ENCODE measurements around the gene SCML1.
"Not testable (repeated sequence)": the region's sequence is repeated elsewhere in the genome, so short reads cannot be mapped to it uniquely, and the experiment has no call there.

Gene SCML1

DNA sequence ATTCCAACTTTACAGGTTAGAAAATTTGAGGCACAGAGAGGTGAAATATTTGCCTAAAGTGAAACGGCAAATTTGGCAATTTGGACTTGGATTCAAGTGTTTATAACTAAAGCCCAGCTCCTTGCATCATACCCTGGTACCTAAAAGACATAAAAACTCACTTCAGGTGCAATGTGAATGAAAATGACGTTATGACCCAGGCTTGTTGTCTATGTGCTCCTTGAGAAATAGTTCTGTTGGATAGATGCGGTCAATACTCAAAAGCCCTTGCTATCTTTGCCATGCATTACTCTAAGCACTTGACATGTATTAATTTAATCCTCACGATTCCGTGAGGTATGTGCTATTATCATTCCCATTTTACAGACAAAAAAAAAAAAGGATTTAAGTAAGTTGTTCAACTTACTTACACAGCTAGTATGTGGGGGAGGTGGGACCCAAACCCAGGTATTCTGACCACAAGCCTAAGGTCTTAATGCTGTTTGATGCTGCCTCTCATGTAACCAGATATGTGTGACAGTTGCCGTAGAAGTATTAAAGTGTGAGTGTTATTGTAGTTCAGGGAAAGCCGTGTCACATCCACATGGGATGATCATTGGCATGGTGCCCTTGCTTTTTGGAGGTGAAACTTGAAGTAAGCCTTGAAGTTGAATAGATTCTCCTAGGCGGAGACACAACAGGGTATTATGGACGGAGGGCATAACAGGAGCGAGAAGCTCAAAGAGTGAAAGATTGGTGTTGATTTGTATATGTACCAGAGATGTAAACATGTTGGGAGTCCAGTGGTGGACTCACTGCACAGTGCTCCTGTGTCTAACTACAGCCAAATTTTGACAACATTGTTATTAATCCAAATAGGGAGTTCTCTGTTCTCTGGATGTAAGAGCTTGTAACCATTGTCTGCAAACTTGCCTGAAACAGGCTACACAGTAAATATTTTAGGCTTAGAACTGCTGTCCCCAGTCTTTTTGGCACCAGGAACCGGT is 3.1 kb downstream of the SCML1 start:
- FAIRE-seq, result no peak

DNA sequence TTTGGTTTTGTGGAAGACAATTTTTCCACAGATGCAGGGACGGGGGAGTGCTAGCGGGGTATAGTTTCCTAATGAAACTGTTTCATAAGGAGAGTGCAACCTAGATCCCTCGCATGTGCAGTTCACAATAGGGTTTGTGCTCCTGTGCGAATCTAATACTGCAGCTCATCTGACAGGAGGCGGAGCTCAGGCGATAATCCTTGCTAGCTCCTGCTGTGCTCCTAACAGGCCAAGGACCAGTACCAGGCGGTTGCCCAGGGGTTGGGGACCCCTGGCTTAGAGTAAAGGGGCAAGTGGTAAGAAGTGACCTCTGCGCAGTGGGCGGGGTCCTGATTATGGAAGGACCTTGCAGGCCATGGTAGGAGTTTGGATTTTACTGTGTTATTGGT is 3.8 kb downstream of the SCML1 start:
- no peak for FAIRE-seq

DNA sequence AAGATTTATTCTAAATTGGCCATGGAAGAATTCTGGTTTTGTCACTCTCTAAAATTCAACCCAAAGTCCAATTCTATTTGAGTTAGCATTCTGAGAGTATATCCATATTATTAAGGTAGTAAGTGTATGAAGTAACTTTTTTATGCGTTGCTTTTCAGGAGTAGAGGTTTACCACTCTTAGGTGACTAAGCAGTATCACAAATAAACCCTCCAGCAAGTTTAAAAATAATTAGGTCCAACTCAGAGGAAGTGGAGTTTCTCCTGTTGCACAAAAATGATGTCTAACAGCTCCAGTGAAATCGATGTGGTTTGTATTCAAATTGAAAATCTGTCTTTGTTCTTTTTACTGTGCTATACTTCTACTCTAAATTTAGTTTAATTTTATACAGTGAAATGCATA is 6.6 kb downstream of the SCML1 start:
- no peak for FAIRE-seq

- peak; percentile 88 for FAIRE-seq
These were observed 7.7 kb downstream of the SCML1 start for GRCh38 chrX:17744896-17745523.

GRCh38 chrX:17747692-17748091 is 10.4 kb downstream of the SCML1 start:
- no peak for FAIRE-seq

GRCh38 chrX:17748684-17749083 is 11.4 kb downstream of the SCML1 start:
- FAIRE-seq, result no peak

- FAIRE-seq, result no peak
These were observed 13.1 kb downstream of the SCML1 start for GRCh38 chrX:17750436-17750835.

- FAIRE-seq, result no peak
These were observed 21.1 kb downstream of the SCML1 start for GRCh38 chrX:17758382-17758781.

DNA sequence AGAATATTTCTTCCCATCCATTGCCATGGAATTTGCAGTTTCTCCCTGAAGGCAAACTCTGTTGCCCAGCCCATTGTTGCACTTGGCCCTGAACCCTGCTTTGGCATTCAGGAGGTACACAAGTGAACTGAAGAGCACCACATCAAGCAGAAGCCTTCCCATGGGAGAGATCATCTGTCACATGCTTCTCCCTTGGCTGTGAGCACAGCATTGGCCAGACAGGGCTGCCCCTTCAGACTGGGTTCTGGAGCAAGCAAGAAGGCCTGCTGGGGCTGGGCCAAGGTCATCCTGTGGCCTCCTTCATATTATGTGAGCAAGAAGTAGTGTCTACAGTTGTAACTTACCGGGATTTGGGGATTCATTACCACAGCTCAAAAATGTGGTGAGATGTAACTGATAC is 22.7 kb downstream of the SCML1 start:
- no peak for FAIRE-seq

DNA sequence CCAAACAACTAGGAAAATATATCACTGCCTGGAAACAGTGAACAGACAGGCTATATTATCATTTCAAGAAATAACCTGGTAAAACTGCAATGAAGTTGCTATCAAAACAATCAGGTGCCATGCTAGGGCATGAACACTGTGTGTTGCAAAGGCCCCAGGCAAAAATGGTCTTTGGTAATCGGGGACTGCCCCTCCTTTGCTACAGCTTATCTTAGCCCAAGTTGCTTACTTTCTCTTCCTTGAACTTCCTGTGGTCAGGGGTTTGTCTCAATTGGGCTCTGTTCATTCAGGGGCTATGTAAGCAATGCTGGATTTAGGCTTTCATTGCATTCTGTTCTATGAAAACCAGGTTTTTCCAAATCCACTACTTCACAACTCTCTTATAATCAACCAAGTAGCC is 30.4 kb downstream of the SCML1 start:
- no peak for FAIRE-seq

DNA sequence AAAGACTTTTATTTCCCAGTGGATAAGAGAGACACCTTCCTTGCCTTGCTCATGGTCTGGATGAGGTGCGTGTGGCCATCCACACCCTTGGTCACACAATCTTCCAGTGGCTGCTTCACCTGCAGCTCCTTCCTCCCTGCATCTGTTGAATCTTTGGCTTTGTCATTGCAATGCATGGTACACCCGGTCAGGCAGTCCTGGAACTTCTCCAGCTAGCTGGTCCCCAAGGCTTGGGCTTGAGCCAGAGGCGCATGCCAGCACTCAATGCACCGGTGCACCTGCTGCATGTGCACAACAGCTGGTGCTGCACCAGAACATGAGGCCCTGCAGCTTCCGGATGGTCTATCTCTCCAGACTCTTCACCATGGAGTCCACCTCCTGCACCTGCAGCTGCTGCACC is 31.7 kb downstream of the SCML1 start:
- FAIRE-seq, result no peak

DNA sequence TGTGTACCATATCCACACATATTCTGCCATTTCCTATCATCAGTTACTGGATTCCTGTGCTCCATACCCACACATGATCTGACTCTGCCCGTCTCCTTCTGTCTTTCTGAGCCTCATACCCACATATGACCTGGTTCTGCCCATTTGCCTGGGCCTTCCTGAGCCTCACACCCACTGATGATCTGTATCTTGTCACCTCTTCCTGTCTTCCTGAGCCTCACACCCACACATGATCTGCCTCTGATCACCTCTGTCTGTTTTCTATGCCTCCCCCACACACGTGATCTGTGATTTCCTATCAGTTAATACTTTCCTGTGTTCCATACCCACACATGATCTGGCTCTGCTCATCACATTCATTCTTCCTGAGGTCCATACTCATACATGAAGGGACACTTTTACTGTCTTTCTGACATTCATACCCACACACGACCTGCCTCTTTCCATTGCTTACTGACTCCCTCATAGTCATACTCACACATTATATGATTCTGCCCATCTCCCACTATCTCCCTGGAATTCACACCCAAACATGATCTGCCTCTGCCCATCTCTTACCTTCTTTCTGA is 32.5 kb downstream of the SCML1 start:
- FAIRE-seq, result no peak

- FAIRE-seq, result no peak
These were observed 36.1 kb downstream of the SCML1 start for GRCh38 chrX:17773221-17773876.

DNA sequence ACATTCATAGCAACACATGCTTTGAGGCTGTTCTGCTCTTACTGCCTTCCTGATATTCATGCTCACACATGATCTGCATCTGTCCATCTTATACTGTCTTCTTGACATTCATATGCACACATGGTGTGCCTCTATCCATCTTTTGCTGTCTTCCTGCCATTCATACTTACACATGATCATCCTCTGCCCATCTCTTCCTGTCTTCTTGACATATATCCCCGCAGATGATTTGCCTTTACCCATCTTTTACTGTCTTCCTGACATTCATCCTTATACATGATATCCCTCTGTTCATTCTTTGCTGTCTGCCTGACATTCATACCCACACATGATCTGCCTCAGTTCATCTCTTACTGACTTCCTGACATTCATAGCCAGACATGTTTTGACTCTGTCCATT is 36.8 kb downstream of the SCML1 start:
- no peak for FAIRE-seq

DNA sequence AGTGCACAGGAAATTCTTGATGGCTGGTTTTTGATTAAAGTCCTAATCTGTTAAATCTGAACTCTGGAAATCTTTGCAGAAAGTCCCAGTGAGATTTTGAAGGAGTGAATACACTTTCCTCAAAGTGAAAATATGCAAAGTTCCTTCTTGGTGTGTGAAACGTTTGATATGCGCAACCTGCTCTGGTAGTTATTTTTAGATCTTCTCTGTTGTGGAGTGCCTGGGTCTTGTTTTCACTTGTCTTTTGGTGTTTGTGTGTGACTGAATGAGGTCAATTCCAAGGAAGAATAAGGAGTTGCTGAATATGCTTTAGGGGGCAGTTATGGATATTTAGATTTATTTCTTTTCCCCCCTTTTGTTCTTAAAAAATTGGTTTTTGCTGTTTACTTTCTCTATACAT is 41.7 kb downstream of the SCML1 start:
- no peak for FAIRE-seq

GRCh38 chrX:17779434-17779833 is 42.1 kb downstream of the SCML1 start:
- no peak for FAIRE-seq

GRCh38 chrX:17786554-17787347 is 49.5 kb downstream of the SCML1 start:
- not testable (repeated sequence) for FAIRE-seq

DNA sequence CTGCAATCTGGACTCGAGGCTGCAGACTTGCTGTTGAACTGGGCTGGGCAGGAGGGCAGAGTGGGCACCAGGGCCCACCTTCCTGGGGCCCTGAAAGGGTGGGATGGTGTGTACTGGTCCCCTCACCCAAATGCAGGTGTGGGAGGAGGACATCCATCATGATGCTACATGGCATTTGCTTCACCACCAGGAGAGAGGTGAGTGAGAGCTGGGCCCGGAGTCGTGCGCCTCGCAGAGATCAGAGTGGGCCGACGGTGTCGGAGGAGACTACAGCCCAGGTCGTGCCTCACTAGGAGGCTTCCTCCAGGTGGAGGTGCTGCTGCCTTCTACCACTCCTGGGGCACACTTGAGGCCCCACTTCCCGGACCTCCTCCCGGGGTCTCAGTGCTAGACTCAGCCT is 50.3 kb downstream of the SCML1 start:
- no peak for FAIRE-seq

DNA sequence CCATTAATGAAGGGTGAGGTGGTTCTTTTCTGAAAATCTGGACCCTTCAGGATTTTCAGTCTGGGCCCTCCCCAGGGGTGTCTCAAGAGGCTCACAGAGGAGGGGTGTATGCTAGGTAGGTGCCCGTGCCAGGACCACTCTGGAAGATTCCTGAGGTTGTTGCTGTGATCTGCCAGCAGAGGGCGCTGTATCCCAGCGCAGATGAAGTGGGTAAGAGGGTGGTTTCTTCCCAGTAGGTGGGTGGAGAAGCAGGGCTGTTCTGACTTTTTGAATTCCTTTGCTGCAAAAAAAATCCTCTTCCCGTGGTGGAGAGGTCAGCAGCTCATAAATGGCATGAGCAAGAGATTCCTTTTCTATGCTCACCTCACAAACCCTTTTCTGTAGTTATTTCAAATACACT is 51.1 kb downstream of the SCML1 start:
- no peak for FAIRE-seq

DNA sequence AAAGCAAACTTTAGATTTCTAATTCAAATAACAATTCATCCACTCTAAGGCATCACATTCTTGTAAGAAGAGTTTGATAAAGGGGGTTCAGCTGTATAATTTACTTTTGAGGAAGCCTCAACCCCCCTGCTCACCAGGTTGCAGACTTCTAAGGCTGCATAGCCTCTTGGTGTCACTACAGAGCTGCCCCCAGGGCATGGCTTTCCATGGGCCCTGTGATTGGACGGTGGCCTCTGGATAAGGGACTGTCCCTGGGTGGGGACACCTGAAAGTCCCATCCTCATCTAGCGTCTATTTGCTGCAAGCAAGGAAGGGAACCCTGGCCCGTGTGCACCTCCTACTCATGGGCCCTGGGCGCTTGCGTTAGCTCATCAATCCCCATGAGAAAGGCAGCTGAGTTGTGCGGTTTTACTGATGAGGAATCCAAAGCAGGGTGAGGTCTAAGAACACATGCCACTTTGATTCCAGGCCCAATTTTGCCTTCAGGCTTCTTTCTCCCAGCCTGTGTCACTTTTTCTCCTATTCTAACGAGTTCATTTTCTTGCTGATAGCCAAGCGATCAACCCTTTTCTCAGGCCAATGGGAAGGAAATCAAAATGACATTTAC is 51.8 kb downstream of the SCML1 start:
- no peak for FAIRE-seq

- FAIRE-seq, result no peak
These were observed 55.5 kb downstream of the SCML1 start for GRCh38 chrX:17792826-17793225.

DNA sequence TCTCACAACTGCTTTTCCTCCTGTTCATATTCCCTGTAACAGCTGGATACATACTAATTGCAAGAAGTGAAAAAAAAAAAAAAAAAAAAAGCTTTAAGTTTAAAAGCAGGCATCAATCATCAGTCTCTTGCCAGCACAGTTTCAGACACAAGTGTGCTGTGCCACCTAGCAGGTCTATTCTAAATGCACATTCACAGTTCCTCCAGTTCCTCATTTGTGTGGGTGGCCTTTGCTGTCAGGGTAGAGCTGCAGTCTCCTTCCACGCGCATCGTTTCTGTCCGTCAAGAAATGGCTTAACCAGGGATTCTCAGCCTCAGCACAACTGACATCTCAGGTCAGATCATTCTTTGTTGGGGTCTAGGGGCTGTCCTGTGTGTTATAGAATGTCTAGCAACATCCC is 61.6 kb downstream of the SCML1 start:
- no peak for FAIRE-seq
